Type B pancreatic cell (in vitro differentiated cells): ENCODE data around the gene AGBL3. TPM values are rescaled to one million over a fixed set of nuclear protein-coding genes. Genes with fewer than 3 reads are reported as not detected.

Experiments
- DNase-seq: peaks from one replicate; pipeline ENCODE4 v3.0.0; 2021; ENCODE audit warnings: mixed read lengths; ENCODE audit not compliant: unreplicated experiment; ENCODE audit errors: extremely low spot score
- H3K27ac Mint-ChIP-seq: 2 replicates; pipeline ENCODE4 v1.8.0; 2021; ENCODE audit warnings: mild to moderate bottlenecking, mixed read lengths
- H3K27me3 Mint-ChIP-seq: 2 replicates; pipeline ENCODE4 v1.8.0; 2021; ENCODE audit warnings: mixed read lengths
- H3K36me3 Mint-ChIP-seq: 2 replicates; pipeline ENCODE4 v1.8.0; 2021; ENCODE audit warnings: mixed read lengths
- H3K4me1 Mint-ChIP-seq: one replicate; pipeline ENCODE4 v1.8.0; 2021; ENCODE audit warnings: mixed read lengths; ENCODE audit not compliant: unreplicated experiment
- H3K4me3 Mint-ChIP-seq: 2 replicates; pipeline ENCODE4 v1.8.0; 2021; ENCODE audit warnings: mild to moderate bottlenecking, mixed read lengths
- H3K9me3 Mint-ChIP-seq: 2 replicates; pipeline ENCODE4 v1.8.0; 2021; ENCODE audit warnings: mixed read lengths
- CTCF ChIP-seq: fragments of 200-600 bp; sonication (generic); conservative IDR thresholded peaks from 2 replicates; pipeline ENCODE4 v1.5.0; 2021; ENCODE audit warnings: antibody characterized with exemption, mild to moderate bottlenecking
- total RNA-seq: library from RNA; stranded (reverse); gene quantifications from 2 replicates; pipeline ENCODE4 v1.2.1, GENCODE V29; 2021; ENCODE audit warnings: low replicate concordance

The AGBL3 gene
- total RNA-seq, 1 donor from 2014 or later = 3.2 TPM

DNA sequence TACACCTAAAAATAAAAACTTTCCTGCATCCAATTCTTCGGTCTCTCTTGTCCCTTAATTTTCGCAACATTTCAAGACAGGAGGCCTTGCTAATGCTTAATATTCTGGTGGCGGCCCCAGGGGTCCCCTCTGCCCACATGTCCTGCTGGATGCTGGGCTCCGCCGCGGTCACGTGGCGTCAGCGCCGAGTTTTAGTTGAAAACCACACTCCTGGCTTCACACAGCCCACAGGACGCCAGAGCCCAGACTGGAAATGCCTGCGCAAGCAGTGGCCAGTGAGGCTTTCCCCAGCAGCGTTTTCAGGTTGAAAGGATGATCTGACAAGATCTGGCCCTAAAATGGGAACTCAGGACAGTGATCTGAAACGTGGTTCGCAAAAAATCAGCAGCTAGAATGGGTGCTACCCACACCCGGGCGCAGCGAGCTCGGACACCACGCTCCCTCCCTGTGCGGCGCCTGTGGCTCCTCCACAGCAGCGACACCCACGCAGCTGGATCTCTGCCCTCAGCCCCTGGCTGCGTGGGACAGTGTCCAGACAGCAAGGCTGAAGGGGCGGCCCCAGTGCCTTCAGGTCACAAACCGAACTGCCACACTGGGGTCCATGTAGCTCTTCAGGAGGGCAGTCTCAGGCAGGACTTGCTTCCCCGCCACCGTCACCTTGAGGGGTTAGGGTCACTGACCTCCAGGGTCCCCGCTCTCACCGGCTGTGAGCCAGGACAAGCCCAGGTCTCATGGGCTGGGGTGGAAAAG lies 195.8 kb downstream of the AGBL3 start:
- no peaks in the 10 kb centered on the region for H3K4me1 Mint-ChIP-seq
- H3K27me3 Mint-ChIP-seq = no peaks in the 10 kb centered on the region
- no peak overlapping the region for H3K27ac Mint-ChIP-seq
- peaks cover 30% of the 10 kb centered on the region for H3K9me3 Mint-ChIP-seq
- DNase-seq = no peak
- TF ChIP-seq CTCF = no peak
- H3K4me3 Mint-ChIP-seq = no peak overlapping the region
- peaks cover 36% of the 10 kb centered on the region for H3K36me3 Mint-ChIP-seq

- no peak overlapping the region for H3K27ac Mint-ChIP-seq
- H3K4me3 Mint-ChIP-seq = no peak overlapping the region
- no peaks in the 10 kb centered on the region for H3K4me1 Mint-ChIP-seq
- DNase-seq = no peak
- no peak for TF ChIP-seq CTCF
- H3K27me3 Mint-ChIP-seq = no peaks in the 10 kb centered on the region
- peaks cover 43% of the 10 kb centered on the region for H3K36me3 Mint-ChIP-seq
- peaks cover 29% of the 10 kb centered on the region for H3K9me3 Mint-ChIP-seq
These were observed 197.2 kb downstream of the AGBL3 start for GRCh38 chr7:135183478-135183877.

- H3K27me3 Mint-ChIP-seq = no peaks in the 10 kb centered on the region
- no peak overlapping the region for H3K4me3 Mint-ChIP-seq
- no peak for TF ChIP-seq CTCF
- no peak for DNase-seq
- no peaks in the 10 kb centered on the region for H3K4me1 Mint-ChIP-seq
- no peak overlapping the region for H3K27ac Mint-ChIP-seq
- peaks cover 22% of the 10 kb centered on the region for H3K9me3 Mint-ChIP-seq
- peaks cover 39% of the 10 kb centered on the region for H3K36me3 Mint-ChIP-seq
These were observed 198.0 kb downstream of the AGBL3 start for GRCh38 chr7:135184254-135184841.

Other genes starting within 250 kb of the AGBL3 start
- gene CALD1, start 206.9 kb upstream of the AGBL3 start, total RNA-seq = 169 and 218 TPM in 2 replicates
- 0.68 and 2.0 TPM in 2 replicates for gene TMEM140, start 161.6 kb downstream of the AGBL3 start, total RNA-seq
- gene CYREN, start 184.2 kb downstream of the AGBL3 start, total RNA-seq = 43.4 and 51.0 TPM in 2 replicates
- 10.0 and 25.8 TPM in 2 replicates for gene WDR91, start 225.0 kb downstream of the AGBL3 start, total RNA-seq
- gene STRA8, start 247.3 kb downstream of the AGBL3 start, total RNA-seq = not detected in 2 replicates